K562 (cell line): ENCODE results near the gene KIAA0319L. TPM values are rescaled to one million over a fixed set of nuclear protein-coding genes. Genes with fewer than 3 reads are reported as not detected.

Experiments used
- ADNP ChIP-seq: fragments of 200-800 bp; sonication (Bioruptor generic); IDR thresholded peaks from 2 replicates; pipeline ENCODE4 v1.6.1; 2016; ENCODE audit warnings: missing genetic modification characterization, missing compliant biosample characterization
- CEBPG ChIP-seq, 3 experiments: fragments of 200-800 bp in 1 of 3; sonication (Bioruptor generic) in 1 of 3; sonication (generic) in 1 of 3; formaldehyde crosslinking in 1 of 3; IDR thresholded peaks in 2 of 3; conservative IDR thresholded peaks in 1 of 3; 2 replicates each; pipeline versions ENCODE4 v1.6.1 to v1.8.0; 2016 to 2022; ENCODE audit warnings: missing compliant biosample characterization in 2 of 3, missing genetic modification characterization in 2 of 3, mild to moderate bottlenecking in 1 of 3, missing genetic modification reagents in 1 of 3
- CUX1 ChIP-seq: fragments of 200-800 bp; sonication (Bioruptor generic); IDR thresholded peaks from 2 replicates; pipeline ENCODE4 v1.6.1; 2016; ENCODE audit warnings: missing genetic modification characterization, missing compliant biosample characterization
- ELK3 ChIP-seq: fragments of 450-650 bp; formaldehyde crosslinking; IDR thresholded peaks from 2 replicates; pipeline ENCODE4 v1.4.0; 2020; ENCODE audit warnings: mild to moderate bottlenecking
- HDAC1 ChIP-seq, 2 experiments: fragments of 450-650 bp; IDR thresholded peaks; 2 replicates each; pipeline ENCODE4 v1.6.1; 2016 to 2017; ENCODE audit warnings: inconsistent platforms in 1 of 2, mild to moderate bottlenecking in 1 of 2, moderate library complexity in 1 of 2
- HINFP ChIP-seq: fragments of 450-650 bp; conservative IDR thresholded peaks from 2 replicates; pipeline ENCODE4 v1.6.1; 2016; ENCODE audit warnings: missing genetic modification characterization, low read depth, mild to moderate bottlenecking, control low read depth, missing compliant biosample characterization
- JUN ChIP-seq, 2 experiments: sonication (generic) in 1 of 2; formaldehyde crosslinking in 1 of 2; IDR thresholded peaks; 2 replicates each; pipeline versions ENCODE4 v1.6.1 to v1.8.0; 2012 to 2022; ENCODE audit warnings: borderline replicate concordance in 2 of 2, mild to moderate bottlenecking in 2 of 2, improper control_type of control experiment in 1 of 2, low read depth in 1 of 2, low read length in 1 of 2, missing genetic modification reagents in 1 of 2
- MLX ChIP-seq, 2 experiments: fragments of 450-650 bp in 1 of 2; sonication (generic) in 1 of 2; formaldehyde crosslinking; conservative IDR thresholded peaks; 2 replicates each; pipeline versions ENCODE4 v1.4.0 to v1.8.1; 2020 to 2022; ENCODE audit warnings: mild to moderate bottlenecking in 1 of 2, missing genetic modification reagents in 1 of 2
- MXD1 ChIP-seq: fragments of 250-450 bp; sonication (Bioruptor Pico); IDR thresholded peaks from 2 replicates; pipeline ENCODE4 v1.8.0; 2021; ENCODE audit warnings: borderline replicate concordance, mild to moderate bottlenecking, moderate library complexity; ENCODE audit not compliant: poor library complexity, severe bottlenecking
- NCOR1 ChIP-seq: fragments of 450-650 bp; IDR thresholded peaks from 2 replicates; pipeline ENCODE4 v1.6.1; 2016; ENCODE audit warnings: mild to moderate bottlenecking, moderate library complexity
- RB1 ChIP-seq: fragments of 450-650 bp; IDR thresholded peaks from 2 replicates; pipeline ENCODE4 v1.6.1; 2017; ENCODE audit warnings: low read depth, mild to moderate bottlenecking
- SLC30A9 ChIP-seq: fragments of 250-450 bp; sonication (Bioruptor Pico); IDR thresholded peaks from 2 replicates; pipeline ENCODE4 v1.8.0; 2022; ENCODE audit warnings: mild to moderate bottlenecking, moderate library complexity
- ZKSCAN1 ChIP-seq: fragments of 150-350 bp; IDR thresholded peaks from 2 replicates; pipeline ENCODE4 v1.6.1; 2016; ENCODE audit warnings: low read depth, low read length
- ZNF274 ChIP-seq: IDR thresholded peaks from 2 replicates; pipeline ENCODE4 v1.6.1; 2011; ENCODE audit warnings: low read depth, mild to moderate bottlenecking, low read length, moderate library complexity, borderline replicate concordance
- ZNF57 ChIP-seq: fragments of 450-650 bp; formaldehyde crosslinking; IDR thresholded peaks from 2 replicates; pipeline ENCODE4 v1.4.0; 2020; ENCODE audit warnings: mild to moderate bottlenecking, moderate library complexity
- ZNF589 ChIP-seq: fragments of 200-800 bp; sonication (Bioruptor generic); IDR thresholded peaks from 2 replicates; pipeline ENCODE4 v1.6.1; 2016; ENCODE audit warnings: low read depth, missing genetic modification characterization, missing compliant biosample characterization
- polyA plus RNA-seq, 8 experiments: library from polyadenylated mRNA; depleted of rRNA in 4 of 8; stranded (reverse) in 5 of 8; unstranded in 3 of 8; fragments of >200 nt; fragmentation: Nextera tagmentation in 2 of 8; fragmentation: Illumina TruSeq in 1 of 8; extraction: Ambion mirVana in 2 of 8; extraction: Trizol in 1 of 8; gene quantifications; 2 replicates each; pipeline versions ENCODE4 v1.2.1 to v1.2.3, GENCODE V29; 2011 to 2014; ENCODE audit warnings: inconsistent platforms in 1 of 8, missing spikeins in 1 of 8
- total RNA-seq, 7 experiments: library from RNA; depleted of rRNA in 6 of 7; stranded (reverse); fragments of >200 nt in 6 of 7; fragmentation: Illumina TruSeq in 2 of 7; extraction: Trizol in 2 of 7; gene quantifications; 2 replicates each; pipeline versions ENCODE4 v1.2.1 to v1.2.3, GENCODE V29; 2011 to 2021; ENCODE audit warnings: low replicate concordance in 1 of 7

The KIAA0319L gene
- total and polyA plus RNA-seq, 9 of the 15 experiments (the other 6 are each of a cell fraction or from before 2014, with no cell fraction given) = 2.4 to 51.7 (median 27.4) TPM

- TF ChIP-seq ELK3 (no peak), MXD1 (CRISPR knock-in tag) (no peak), RB1 (peak; percentile 34; the same call in 1 of the 2 replicates), MLX (CRISPR knock-in tag; conservative IDR thresholded peaks at IDR 0.05) (peak in 1 of 2 experiments; percentile 72; a peak in 1 of 4 replicates), HINFP (no peak), ZNF57 (CRISPR knock-in tag) (no peak), SLC30A9 (CRISPR knock-in tag) (no peak), CUX1 (CRISPR knock-in tag) (no peak), NCOR1 (no peak), JUN (IDR thresholded peaks at IDR 0.05; ENCODE audit: borderline replicate concordance, low read depth, low read length) (no peak), JUN (CRISPR knock-in tag; IDR thresholded peaks at IDR 0.05; ENCODE audit: borderline replicate concordance) (no peak), ADNP (tag) (no peak), ZKSCAN1 (no peak), ZNF589 (CRISPR knock-in tag) (no peak), ZNF274 (no peak), HDAC1 (IDR thresholded peaks at IDR 0.05) (no peak), CEBPG (CRISPR knock-in tag; IDR thresholded peaks at IDR 0.05) (no peak), CEBPG (tag; conservative IDR thresholded peaks at IDR 0.05 in 1 of 2, IDR thresholded peaks at IDR 0.05 in 1 of 2) (0 out of 4 replicates have a peak, but pooled peaks of 1 of the 2 experiments have one; percentile 30)
Observed at GRCh38 chr1:35564037-35564883, 7.1 kb upstream of the KIAA0319L start (continued).
